Measurements from ENCODE around the gene SEC61A2.

SEC61A2 gene

GRCh38 chr10:12200850-12201249 is 71.4 kb downstream of the SEC61A2 start:
- no peak for DNase-seq

- no peak for DNase-seq
Observed at GRCh38 chr10:12201543-12201942, 72.1 kb downstream of the SEC61A2 start.

GRCh38 chr10:12202226-12202625 is 72.7 kb downstream of the SEC61A2 start:
- no peak for DNase-seq

- DNase-seq = no peak
Observed at GRCh38 chr10:12205082-12205481, 75.6 kb downstream of the SEC61A2 start.

- no peak for DNase-seq
Observed at GRCh38 chr10:12207114-12207513, 77.6 kb downstream of the SEC61A2 start.

- no peak for DNase-seq
Observed at GRCh38 chr10:12208460-12208859, 79.0 kb downstream of the SEC61A2 start.

GRCh38 chr10:12212454-12212853 is 83.0 kb downstream of the SEC61A2 start:
- no peak for DNase-seq

- DNase-seq = no peak
Observed at GRCh38 chr10:12213621-12214020, 84.1 kb downstream of the SEC61A2 start.

- DNase-seq = no peak
Observed at GRCh38 chr10:12214093-12214492, 84.6 kb downstream of the SEC61A2 start.

GRCh38 chr10:12214763-12215218 is 85.3 kb downstream of the SEC61A2 start:
- peak in 4 of 6 experiments; percentile 13 to 56 (median 36) for DNase-seq

Data from stimulated activated naive CD4-positive, alpha-beta T cell (primary cell).